ENCODE data around the gene ADAMTS9. TPM values are rescaled to one million over a fixed set of nuclear protein-coding genes. Genes with fewer than 3 reads are reported as not detected.

ADAMTS9 gene
- total RNA-seq, 1 donor from 2014 or later, result 15.4 TPM

DNA sequence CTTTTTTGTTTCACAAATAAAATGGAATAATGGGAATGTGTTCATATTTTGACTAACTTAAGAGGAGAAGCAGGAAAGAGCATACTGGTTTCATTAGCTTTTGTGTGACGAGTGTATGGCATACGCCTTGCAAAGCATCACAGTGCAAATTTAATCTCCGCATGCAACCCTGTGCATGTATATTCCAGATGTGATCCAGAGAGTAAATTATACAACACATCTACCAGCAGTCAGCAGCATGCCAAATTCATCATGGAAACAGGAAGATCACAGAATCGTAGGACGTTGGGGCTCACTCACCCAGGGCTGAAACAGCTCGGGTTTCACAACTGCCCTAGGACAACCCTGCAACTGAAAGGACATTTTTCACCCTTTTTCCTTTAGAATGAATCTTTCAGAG lies 53.4 kb downstream of the ADAMTS9 start:
- DNase-seq, result no peak
- intact Hi-C loops (cut with DNase I), result no loop called here
- ATAC-seq (ENCODE audit: poor library complexity), result no peak

DNA sequence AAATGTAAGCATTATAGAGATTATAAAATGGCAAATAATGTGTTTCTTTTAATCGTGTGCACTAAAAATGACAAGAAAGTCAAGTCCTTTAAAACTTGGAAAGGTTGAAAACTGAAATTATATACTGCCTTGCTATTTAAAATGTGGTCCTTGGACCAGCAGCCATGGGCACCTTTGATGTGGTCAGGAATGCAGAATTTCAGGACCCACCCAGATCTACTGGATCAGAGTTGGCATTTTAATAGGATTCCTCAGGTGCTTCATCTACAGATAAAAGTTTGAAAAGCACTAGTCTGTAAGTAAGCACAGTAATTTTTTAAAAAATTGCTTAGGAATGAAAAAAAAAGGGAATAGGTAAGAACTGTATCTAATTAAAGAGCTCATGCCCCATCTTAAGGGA lies 55.8 kb downstream of the ADAMTS9 start:
- no peak for DNase-seq
- intact Hi-C loops (cut with DNase I), result no loop called here
- ATAC-seq (ENCODE audit: poor library complexity), result no peak

DNA sequence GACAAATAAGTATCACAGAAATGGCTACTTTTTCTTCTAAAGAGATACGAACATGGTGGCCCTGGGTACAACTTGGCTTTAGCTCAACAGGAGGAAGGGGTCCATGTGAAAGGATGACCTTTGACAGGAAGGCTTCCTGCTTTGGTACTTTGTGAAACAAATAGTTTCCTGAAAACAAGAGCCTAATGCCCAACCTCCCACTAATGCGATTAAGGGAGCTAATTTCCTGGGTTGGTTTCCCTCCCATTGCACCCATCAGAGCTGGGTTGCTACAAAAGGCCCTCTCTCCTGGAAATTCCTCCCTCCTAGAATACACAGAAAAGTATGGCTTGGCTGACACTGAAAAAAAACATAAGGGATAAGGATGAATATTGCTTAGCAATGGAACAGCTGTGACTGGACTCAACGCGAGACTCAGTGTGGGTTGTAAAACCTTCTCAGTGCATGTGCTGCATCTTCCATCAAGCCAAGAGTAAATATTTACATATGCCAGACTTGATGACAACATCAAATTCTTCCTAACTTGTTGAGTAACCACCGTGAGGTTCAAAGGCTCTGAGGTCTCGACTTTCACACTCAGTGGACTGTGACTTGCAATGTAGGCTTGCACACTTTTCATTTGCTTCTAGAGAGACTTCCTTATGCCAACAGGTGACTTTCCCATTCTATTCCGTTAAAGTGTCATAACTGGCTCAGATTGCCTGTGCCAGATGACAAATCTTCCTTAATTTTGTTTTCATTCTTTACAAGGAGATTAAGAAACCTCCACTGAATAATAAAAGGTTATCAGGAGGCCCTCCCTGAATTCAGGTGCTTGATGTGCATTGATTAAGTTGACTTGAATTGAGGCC lies 60.1 kb downstream of the ADAMTS9 start:
- ATAC-seq (ENCODE audit: poor library complexity), result no peak
- intact Hi-C loops (cut with DNase I), result no loop called here
- DNase-seq, result no peak

DNA sequence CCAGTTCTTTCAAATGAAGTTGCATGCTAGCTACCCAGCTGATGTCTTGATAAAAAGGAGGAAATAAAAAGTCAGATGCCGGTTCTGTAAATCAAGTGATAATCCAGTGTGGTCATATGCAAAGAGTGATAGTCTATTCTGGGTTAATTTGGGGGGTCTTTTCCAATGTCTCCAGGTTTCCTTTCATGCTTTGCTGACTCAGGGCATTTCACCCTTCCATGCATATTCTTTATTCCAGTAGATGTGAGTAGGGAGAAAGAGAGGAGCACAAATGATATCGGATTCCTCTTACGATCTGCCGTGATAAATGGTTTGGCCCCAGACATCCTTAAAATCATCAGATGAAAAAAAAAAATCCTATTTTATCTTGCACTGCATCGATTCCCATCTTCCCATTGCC lies 60.8 kb downstream of the ADAMTS9 start:
- ATAC-seq (ENCODE audit: poor library complexity) (no peak), DNase-seq (no peak)
- intact Hi-C loops (cut with DNase I), result no loop called here

DNA sequence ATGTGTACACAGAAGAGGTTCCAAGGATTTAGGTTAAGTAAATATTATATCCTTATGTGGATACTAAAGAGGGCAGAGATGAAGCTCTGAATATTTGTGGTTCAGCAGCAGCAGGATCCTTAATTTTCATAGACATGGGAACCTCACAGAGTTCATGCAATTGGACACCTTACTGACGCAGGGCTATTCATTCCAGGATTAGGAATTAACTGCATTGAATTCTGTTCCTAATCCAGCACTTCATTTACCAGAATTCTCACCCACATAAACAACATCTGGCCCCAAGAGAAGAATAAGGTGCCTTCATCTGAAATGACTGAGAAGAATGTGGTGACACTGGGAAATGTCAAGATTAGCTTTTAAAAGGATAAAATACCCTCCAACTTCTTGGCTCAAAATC lies 62.4 kb downstream of the ADAMTS9 start:
- no peak for DNase-seq
- intact Hi-C loops (cut with DNase I), result no loop called here
- ATAC-seq (ENCODE audit: poor library complexity), result no peak

DNA sequence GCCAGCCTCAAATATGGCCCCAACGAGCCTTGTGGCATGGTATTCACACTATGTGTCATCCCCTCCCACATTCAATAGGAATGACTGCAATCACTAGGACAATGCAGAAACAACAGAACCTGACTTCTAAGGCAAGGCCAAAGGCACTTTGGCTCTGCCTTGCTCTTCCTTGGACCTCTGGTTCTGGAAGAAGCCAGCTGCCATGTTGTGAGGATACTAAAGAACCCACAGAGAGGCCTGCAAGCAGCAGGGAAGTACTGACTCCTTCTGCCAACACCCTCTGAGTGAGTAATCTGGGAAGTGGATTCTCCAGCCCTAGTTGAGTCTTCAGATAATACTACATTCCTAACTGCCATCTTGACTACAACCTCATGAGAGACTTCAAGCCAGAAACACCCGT lies 64.7 kb downstream of the ADAMTS9 start:
- intact Hi-C loops (cut with DNase I), result no loop called here
- DNase-seq, result no peak
- no peak for ATAC-seq (ENCODE audit: poor library complexity)

DNA sequence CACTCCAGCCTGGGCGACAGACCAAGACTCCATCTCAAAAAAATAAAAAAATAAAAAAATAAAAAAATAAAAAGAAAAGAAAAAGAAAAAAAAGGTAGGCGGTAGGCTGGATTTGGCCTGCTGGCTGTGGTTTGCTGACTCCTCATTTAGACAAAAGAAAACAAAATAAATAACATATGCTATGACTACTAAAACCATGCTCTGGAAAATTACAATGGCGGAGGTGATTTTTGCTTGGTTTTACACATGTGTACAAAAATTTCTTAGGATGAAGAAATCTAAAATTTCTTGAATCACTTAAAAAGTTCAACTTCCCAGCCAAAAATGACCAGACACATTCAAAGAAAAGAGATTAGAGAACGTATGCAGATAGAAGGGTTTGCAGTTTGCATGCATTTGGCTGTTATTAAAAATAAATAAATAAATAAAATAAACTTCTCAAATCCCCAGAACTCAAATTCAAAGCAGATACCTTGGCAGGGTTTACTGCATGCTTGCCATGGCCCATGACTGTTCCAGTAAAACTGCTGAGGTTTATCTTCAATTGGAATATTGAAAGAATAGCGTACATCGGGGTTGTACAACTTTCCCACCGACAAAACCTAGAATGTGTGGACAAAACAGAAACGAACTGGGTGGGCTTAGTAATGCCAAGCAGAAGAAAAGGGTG lies 65.9 kb downstream of the ADAMTS9 start:
- no peak for DNase-seq
- intact Hi-C loops (cut with DNase I), result no loop called here
- ATAC-seq (ENCODE audit: poor library complexity), result no peak

DNA sequence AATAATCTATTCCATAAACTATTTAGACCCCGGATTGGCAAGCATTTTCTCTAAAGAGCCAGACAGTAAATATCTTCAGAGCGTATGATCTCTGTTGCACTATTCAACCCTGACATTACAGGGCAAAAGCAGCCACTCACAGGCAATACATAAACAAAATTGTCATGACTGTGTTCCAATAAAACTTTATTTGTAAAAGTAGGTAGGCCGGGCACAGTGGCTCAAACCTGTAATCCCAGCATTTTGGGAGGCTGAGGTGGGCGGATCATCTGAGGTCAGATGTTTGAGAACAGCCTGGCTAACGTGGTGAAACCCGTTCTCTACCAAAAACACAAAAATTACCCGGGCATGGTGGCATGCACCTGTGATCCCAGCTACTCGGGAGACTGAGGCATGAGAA lies 66.5 kb downstream of the ADAMTS9 start:
- no peak for ATAC-seq (ENCODE audit: poor library complexity)
- no peak for DNase-seq
- intact Hi-C loops (cut with DNase I), result no loop called here

DNA sequence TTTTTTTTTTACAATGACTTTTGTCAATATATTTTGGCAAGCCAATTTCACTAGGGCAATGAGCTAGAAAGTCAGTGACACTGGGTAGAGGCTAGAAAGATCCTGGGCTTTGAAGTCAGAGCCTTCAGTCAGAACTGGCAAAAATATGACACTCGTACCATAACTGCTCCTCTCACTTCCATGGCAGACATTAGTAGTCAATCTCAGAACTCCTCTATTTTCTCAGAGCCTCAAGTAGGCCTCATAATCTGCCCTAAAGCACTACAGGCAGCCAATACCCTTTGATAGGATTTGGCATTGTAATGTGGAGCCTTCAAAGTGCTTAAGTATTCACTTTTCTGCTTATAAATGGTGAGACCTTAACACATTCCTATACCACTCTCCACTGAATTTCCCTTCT lies 67.8 kb downstream of the ADAMTS9 start:
- no peak for ATAC-seq (ENCODE audit: poor library complexity)
- intact Hi-C loops (cut with DNase I), result no loop called here
- no peak for DNase-seq

DNA sequence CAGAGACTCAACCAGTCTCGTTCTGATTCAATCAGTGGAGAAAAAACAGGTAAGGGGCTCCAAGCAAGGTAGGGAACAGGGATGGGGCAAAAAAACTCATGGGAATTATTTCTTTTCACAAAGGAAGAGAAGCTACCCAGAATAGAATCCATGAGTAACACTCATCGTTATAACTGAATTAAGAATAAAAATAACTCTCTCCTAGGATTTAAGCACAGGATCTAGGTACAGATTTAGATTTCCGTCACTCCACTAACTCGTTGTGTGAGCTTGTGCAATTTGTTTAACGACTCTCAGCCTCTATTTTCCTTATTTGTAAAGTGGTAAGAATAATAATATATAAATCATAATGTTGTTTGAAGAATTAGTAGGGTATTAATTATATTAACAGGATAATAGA lies 68.6 kb downstream of the ADAMTS9 start:
- ATAC-seq (ENCODE audit: poor library complexity) (no peak), DNase-seq (no peak)
- intact Hi-C loops (cut with DNase I), result no loop called here

DNA sequence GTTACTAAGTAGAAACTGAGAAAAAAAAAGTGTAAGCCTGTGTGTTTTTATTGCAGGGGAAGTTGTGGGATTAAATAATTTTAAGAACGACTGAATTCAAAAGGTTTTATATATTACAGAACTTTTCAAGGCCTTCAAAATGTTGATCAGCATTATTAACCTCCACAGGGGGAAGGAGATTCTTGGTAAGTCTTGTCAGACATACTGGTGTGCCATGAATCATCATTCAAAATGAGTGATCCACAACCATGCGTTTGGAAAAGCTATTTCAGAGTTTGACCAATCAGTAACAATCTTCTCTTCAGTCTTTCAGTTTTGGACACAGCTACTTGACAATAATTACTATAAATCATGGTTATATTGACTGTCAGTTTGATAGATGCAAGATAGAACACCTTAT lies 70.2 kb downstream of the ADAMTS9 start:
- intact Hi-C loops (cut with DNase I), result no loop called here
- ATAC-seq (ENCODE audit: poor library complexity), result no peak
- DNase-seq, result no peak

DNA sequence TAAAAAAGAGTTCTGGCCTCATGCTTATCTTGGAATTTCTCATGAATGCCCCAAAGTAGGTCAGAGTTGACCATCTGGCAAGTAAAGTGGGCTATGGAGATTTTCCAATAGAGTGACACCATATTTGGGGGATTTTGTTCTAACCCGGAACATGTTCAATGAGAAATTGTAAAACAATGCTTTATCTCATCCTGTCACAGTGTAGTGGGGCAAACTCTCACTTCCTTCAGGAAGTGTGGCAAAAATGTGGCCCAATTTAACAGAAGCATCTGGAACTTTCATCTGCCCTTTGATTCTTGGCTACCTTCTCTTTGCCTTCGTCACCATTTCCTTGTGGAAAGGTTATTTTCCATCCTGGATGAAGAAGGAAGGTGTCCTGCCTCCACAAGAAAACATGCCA lies 70.8 kb downstream of the ADAMTS9 start:
- intact Hi-C loops (cut with DNase I), result no loop called here
- ATAC-seq (ENCODE audit: poor library complexity) (no peak), DNase-seq (no peak)

DNA sequence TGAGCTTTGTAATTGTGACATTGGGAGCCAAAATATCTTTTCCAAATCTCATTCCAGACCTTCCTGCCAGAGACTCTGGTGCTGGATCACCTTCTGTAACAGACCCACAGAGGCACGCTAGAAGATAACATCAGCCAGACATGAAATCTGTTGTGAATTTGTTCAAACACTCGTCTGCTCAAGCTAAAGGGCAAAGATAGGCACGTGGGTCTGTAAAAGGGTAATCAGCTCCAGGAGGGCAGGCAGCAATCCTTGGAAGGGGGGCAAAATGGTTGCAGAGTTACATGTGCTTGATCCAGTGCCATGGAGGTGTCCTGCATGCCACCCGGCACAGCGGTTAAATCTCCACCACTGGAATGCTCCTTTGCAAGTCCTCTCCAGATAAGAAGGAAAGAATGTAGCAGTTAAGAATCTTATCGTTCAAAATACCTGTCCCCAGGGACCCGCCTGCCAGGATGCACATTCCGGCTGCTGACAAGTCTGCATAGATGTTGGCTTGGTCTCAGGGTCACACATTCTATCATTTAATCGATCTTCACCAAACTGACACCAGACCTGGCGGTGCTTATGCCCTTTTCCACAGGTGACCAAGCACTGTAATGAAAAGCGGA lies 74.8 kb downstream of the ADAMTS9 start:
- DNase-seq, result no peak
- ATAC-seq (ENCODE audit: poor library complexity), result peak; percentile 72
- intact Hi-C loops (cut with DNase I), result no loop called here

DNA sequence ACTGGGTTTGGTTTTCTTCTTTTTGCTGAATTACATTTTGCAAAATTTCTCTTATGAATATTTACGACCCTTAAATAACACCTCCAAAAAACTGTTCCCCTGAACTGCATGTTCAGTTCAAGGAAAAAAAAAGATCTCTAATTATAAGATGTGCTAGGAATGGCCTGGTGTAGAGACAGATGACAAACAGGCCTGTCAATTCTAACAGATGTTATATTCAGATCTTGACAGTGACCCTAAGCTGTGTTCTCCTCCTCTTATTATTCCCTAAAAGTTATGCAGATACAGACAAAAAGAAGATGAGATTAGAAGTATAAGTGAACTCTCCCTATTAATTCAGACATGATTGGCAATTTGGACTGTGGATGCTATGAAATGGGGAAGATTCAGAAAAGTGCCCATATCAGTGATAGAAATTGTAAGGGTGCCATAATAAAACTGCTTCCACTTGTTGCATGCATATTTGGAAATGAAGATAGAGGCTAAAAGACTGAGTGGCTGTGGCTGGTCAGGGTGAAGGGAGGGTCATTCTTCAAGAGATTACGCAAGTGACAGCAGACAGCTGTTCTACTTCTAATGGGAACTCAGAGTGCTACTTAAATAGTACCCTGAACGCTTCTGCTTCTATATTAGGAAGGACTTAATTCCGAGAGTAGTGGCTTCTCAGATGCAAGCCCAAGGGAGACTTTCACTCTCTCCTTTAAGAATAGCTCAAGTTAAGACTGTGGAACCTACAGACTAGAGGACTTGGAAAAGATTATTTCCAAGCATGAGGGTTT lies 75.5 kb downstream of the ADAMTS9 start:
- DNase-seq (peak; percentile 41), ATAC-seq (ENCODE audit: poor library complexity) (peak; percentile 96)
- intact Hi-C loops (cut with DNase I), result no loop called here

DNA sequence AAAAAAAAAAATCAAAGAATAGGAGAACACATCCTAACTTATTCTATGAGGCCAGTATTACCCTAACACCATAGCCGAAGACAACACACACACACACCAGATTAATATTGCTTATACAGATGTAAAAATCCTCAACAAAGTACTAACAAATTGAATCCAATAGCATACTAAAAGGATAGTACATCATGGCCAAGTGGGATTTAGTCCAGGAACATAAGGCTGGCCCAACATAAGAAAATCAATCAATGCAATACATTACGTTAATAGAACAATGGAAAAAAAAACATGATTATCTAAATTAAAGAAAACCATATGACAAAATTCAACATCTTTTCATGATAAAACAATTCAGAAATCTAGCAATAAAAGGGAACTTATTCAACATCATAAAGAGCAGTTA lies 79.1 kb downstream of the ADAMTS9 start:
- intact Hi-C loops (cut with DNase I), result no loop called here

DNA sequence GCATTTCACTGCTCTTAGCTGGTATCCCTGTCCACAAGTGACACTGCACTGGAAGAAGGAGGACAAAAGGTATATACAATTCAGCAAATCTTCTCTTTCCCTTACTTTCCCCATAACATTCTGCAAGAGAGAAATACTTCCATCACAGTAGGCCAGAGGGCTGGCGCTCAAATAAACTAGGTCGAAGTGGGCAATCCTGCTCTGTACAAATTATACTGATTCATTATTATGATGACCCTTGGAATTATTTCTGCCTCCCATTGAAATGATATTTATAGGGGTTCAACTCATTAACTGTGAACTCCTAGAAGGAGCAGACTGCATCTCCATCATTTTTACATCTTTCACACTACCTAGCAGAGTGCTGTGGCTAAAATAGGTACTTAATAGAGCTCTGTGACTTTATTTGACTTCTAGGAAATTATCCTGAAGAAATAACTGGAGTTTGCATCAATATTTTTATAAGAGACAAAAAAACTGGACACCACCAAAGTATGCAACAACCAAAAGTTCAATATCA lies 80.7 kb downstream of the ADAMTS9 start:
- DNase-seq (no peak), ATAC-seq (ENCODE audit: poor library complexity) (no peak)
- intact Hi-C loops (cut with DNase I), result no loop called here

More for the DNA sequence above, 79.1 kb downstream of the ADAMTS9 start:
- ATAC-seq (ENCODE audit: poor library complexity), result no peak
- no peak for DNase-seq

DNA sequence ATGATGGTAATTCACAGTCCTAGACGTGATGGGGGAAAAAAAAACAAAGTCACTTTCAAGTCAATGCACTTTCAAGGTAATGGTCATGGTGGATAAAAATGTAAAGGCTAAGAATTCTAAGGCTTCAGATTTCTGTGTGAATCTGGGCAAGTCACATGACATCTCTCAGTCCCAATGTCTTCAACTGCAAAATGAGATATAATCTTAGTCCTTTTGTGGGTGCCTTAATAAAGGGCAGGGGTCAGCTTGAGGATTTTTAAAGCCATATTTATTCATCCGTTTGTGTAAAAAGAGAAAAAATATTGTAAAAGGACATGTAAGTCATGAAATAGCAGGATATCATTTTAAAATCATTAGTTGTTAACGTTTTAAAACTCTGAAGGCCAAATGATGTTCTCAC lies 83.5 kb downstream of the ADAMTS9 start:
- intact Hi-C loops (cut with DNase I), result no loop called here
- DNase-seq, result no peak
- ATAC-seq (ENCODE audit: poor library complexity), result no peak

DNA sequence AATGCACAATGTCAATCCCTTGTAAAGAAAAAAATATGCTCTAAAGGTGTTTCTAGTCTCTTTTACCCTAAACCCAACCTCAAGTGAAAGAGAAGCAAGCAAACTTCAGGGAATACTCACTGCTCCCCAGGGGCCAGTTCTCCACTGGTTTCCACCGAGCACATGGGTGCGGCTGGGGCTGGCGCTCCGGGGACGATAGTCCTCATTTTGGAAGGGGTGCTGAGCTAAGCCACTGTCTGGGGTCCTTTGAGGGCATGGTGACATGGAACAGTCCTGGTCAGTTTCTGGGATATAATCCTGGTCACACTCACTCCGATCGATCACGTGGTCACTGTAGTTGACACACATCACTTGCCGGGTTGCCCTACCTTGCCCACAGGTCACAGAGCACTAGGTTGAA lies 86.0 kb downstream of the ADAMTS9 start:
- ATAC-seq (ENCODE audit: poor library complexity) (no peak), DNase-seq (no peak)
- intact Hi-C loops (cut with DNase I), result no loop called here
